Heart left ventricle (tissue), 16 donors: ENCODE measurements around the gene DHX40. TPM values are rescaled to one million over a fixed set of nuclear protein-coding genes. Genes with fewer than 3 reads are reported as not detected.

ENCODE experiments used
- ATAC-seq, 4 donors: fragments of 200-7000 bp; cut with Tn5 transposase; one replicate each; pipeline ENCODE4 v1.9.1; 2020 to 2022; ENCODE audit warnings: moderate library complexity in 4 of 4, mild to moderate bottlenecking in 3 of 4, moderate number of reproducible peaks in 1 of 4
- DNase-seq, 5 donors: peaks; one replicate each; pipeline ENCODE4 v3.0.0-alpha.2; 2020
- H3K27ac ChIP-seq, 12 donors: fragments of 200-600 bp; sonication (generic) in 4 of 12; one replicate each; pipeline versions ENCODE4 v1.5.0 to v1.8.0; 2016 to 2022; ENCODE audit warnings: mild to moderate bottlenecking in 2 of 12
- H3K27me3 ChIP-seq, 9 donors: fragments of 200-600 bp; sonication (generic) in 2 of 9; one replicate each; pipeline versions ENCODE4 v1.5.1 to v1.8.0; 2016 to 2022; ENCODE audit warnings: mild to moderate bottlenecking in 3 of 9
- H3K36me3 ChIP-seq, 9 donors: fragments of 200-600 bp; sonication (generic) in 2 of 9; one replicate each; pipeline versions ENCODE4 v1.5.0 to v1.8.0; 2018 to 2022; ENCODE audit warnings: mild to moderate bottlenecking in 2 of 9
- H3K4me1 ChIP-seq, 12 donors: fragments of 200-600 bp; sonication (generic) in 4 of 12; one replicate each; pipeline versions ENCODE4 v1.5.0 to v1.8.0; 2016 to 2022; ENCODE audit warnings: mild to moderate bottlenecking in 3 of 12
- H3K4me3 ChIP-seq, 12 donors: fragments of 200-600 bp; sonication (generic) in 4 of 12; one replicate each; pipeline versions ENCODE4 v1.5.0 to v1.8.0; 2017 to 2022; ENCODE audit warnings: mild to moderate bottlenecking in 9 of 12, moderate library complexity in 4 of 12
- H3K9me3 ChIP-seq, 12 donors: fragments of 200-600 bp; sonication (generic) in 4 of 12; one replicate each; pipeline versions ENCODE4 v1.5.0 to v1.8.0; 2016 to 2022; ENCODE audit warnings: mild to moderate bottlenecking in 1 of 12
- POLR2A ChIP-seq, 2 donors: fragments of 450-650 bp; IDR thresholded peaks; one replicate each; pipeline ENCODE4 v1.6.1; 2017; ENCODE audit warnings: antibody characterized with exemption in 2 of 2, mild to moderate bottlenecking in 2 of 2, moderate library complexity in 2 of 2
- WGBS, 4 donors: extraction: QIAGEN DNeasy Blood & Tissue Kit in 2 of 4; methylation state at CpG; one replicate each; pipeline versions ENCODE4 v1.1.5 to v1.1.7; 2013 to 2018; 5-methylcytosine and 5-hydroxymethylcytosine counted together
- intact Hi-C, 10 donors: fragments of 100-400 bp; cut with DNase I; formaldehyde crosslinking; loops; one replicate each; pipeline versions ENCODE4 v1.11.1 to v1.14.2; 2022
- polyA plus RNA-seq, 2 donors: library from polyadenylated mRNA; stranded (reverse); fragments of 200-250 nt; gene quantifications; one replicate each; pipeline ENCODE4 v1.2.3, GENCODE V29; 2013
- total RNA-seq, 9 donors: library from RNA; depleted of rRNA in 2 of 9; stranded (reverse); fragments of >200 nt in 2 of 9; fragmentation: NEBNext Ultra II Directional in 3 of 9; extraction: Animal tissue kit (Norgen Biotek cat#: 25700) in 3 of 9; gene quantifications; one replicate each; pipeline versions ENCODE4 v1.1.0 to v1.2.4, GENCODE V29; 2016 to 2023
- TF ChIP-seq, protein P1 (sequence below), 12 donors: fragments of 200-600 bp; sonication (generic) in 4 of 12; IDR thresholded peaks; one replicate each; pipeline versions ENCODE4 v1.5.0 to v1.8.0; 2018 to 2022; ENCODE audit warnings: antibody characterized with exemption in 12 of 12, mild to moderate bottlenecking in 5 of 12
- donor health status: ischemic (EF 13 %, LVEDD 7.1; RV severe dilation, severe dysfunction).
- donor health status: healthy with polysubstance abuse.
- donor health status: DM: no; HTN: yes; CAD: no.
- donor health status: DM: no; HTN: no; CAD: no.
- donor health status: ischemic (EF 25% LVEDD 6.9; RV normal size, moderate dysfunction).
- donor health status: ischemic (EF 25% LVEDD 5.7; RV mildly dilated, moderate dysfunction).
- donor health status: healthy.
- donor health status: DM: yes; HTN: yes; CAD: no.
- donor health status: ischemic (EF 35%, LVEDD 5.7; RV mildly dilated, moderate dysfunction).
- donor health status: nonischemic (EF 11% LVEDD 7.7; RV severe dilation, severe dysfunction).
- donor health status: DM: yes; HTN: yes; CAD: no.
- donor health status: PGD.
- donor health status: ischemic (EF 29% LVEDD 5.4; RV normal size, mild dysfunction).
- donor health status: nonischemic (EF 23%, LVEDD 6.1; RV moderate dilation, normal function).

Gene DHX40
- total and polyA plus RNA-seq, 11 donors, result 5.5 to 25.4 (median 21.2) TPM

- intact Hi-C loops, result loop anchor here in 2 of 10 donors (10.0 kb wide), 1 partner anchor 212 kb away; no protein-coding TSS in a partner anchor
- Histone ChIP-seq H3K36me3 (no peaks in the 10 kb centered on the region), H3K4me3 (no peak overlapping the region), H3K9me3 (no peaks in the 10 kb centered on the region), H3K27ac (no peak overlapping the region), H3K27me3 (no peaks in the 10 kb centered on the region), H3K4me1 (peaks cover 0 to 3% (median 0%) of the 10 kb centered on the region in 12 donors)
- no peak for TF ChIP-seq POLR2A (IDR thresholded peaks at IDR 0.05)
- TF ChIP-seq, protein P1, sequence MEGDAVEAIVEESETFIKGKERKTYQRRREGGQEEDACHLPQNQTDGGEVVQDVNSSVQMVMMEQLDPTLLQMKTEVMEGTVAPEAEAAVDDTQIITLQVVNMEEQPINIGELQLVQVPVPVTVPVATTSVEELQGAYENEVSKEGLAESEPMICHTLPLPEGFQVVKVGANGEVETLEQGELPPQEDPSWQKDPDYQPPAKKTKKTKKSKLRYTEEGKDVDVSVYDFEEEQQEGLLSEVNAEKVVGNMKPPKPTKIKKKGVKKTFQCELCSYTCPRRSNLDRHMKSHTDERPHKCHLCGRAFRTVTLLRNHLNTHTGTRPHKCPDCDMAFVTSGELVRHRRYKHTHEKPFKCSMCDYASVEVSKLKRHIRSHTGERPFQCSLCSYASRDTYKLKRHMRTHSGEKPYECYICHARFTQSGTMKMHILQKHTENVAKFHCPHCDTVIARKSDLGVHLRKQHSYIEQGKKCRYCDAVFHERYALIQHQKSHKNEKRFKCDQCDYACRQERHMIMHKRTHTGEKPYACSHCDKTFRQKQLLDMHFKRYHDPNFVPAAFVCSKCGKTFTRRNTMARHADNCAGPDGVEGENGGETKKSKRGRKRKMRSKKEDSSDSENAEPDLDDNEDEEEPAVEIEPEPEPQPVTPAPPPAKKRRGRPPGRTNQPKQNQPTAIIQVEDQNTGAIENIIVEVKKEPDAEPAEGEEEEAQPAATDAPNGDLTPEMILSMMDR (IDR thresholded peaks at IDR 0.05), result no peak
- 70 to 77% (median 71%) methylated on average over 2 of the region's 2 CpGs for WGBS, 4 donors
- DNase-seq, result no peak
- no peak for ATAC-seq
These were observed 39.0 kb upstream of the DHX40 start for GRCh38 chr17:59526451-59526850.

- no peak for DNase-seq
- intact Hi-C loops, result loop anchor here in 2 of 10 donors (10.0 kb wide), 1 partner anchor 213 kb away; no protein-coding TSS in a partner anchor
- no peak for ATAC-seq
- no peaks in the 10 kb centered on the region for H3K27me3 ChIP-seq
- H3K36me3 ChIP-seq, result no peaks in the 10 kb centered on the region
- H3K27ac ChIP-seq, result no peak overlapping the region
- H3K4me1 ChIP-seq, result no peaks in the 10 kb centered on the region
- WGBS, 4 donors, result 82 to 94% (median 90%) methylated on average over 6 of the region's 6 CpGs
- H3K4me3 ChIP-seq, result no peak overlapping the region
- H3K9me3 ChIP-seq, result no peaks in the 10 kb centered on the region
- TF ChIP-seq, protein P1 (IDR thresholded peaks at IDR 0.05), result no peak
- no peak for TF ChIP-seq POLR2A (IDR thresholded peaks at IDR 0.05)
These were observed 38.0 kb upstream of the DHX40 start for GRCh38 chr17:59527325-59527917.

DNA sequence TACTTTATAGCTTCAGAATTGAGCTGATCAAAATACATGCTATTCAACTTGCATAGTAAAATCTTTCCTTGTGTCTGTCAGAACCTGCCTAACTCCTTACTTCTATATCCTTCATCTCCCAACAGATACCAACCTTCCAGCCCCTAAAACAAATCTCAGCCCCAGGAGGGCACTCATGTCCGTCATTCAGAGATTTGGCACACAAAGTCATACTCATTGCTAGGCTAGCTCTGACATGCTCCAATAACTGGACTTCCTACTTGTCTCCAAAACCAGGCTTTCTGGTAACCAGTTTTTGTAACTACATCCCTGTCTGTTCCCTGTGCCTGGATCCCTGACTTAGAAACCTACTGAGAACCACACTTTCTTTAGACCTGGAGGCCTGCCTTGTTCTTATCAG is 37.5 kb upstream of the DHX40 start:
- no peak for ATAC-seq
- H3K36me3 ChIP-seq, result no peaks in the 10 kb centered on the region
- intact Hi-C loops, result loop anchor here in 2 of 10 donors (10.0 kb wide), 1 partner anchor 213 kb away; no protein-coding TSS in a partner anchor
- H3K4me1 ChIP-seq, result no peaks in the 10 kb centered on the region
- TF ChIP-seq, protein P1 (IDR thresholded peaks at IDR 0.05), result no peak
- TF ChIP-seq POLR2A (IDR thresholded peaks at IDR 0.05), result no peak
- WGBS, 4 donors, result 70 to 80% (median 74%) methylated on average over 1 of the region's 1 CpG
- no peak overlapping the region for H3K4me3 ChIP-seq
- no peaks in the 10 kb centered on the region for H3K27me3 ChIP-seq
- DNase-seq, result no peak
- H3K27ac ChIP-seq, result no peak overlapping the region
- H3K9me3 ChIP-seq, result no peaks in the 10 kb centered on the region

DNA sequence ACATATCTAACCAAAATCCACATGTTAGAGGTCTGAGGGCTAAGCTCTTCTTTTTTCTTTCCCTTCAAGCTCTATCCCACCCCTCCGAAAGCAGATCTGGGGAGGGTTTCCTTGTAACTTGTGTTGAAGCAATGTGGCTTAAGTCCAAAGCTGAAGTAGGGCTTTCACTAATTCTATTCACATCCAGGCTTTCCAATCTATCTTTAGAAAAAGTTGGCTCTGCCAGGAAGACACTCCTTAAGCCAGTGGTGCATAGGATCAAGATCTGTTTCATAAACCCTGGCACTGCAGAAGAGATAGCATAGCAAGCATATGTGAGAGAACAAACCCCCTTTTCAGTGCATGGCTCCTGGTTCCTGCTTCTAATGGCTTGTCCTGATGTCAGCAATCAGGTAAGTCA is 34.9 kb upstream of the DHX40 start:
- DNase-seq, result no peak
- Histone ChIP-seq H3K9me3 (no peaks in the 10 kb centered on the region), H3K4me1 (peaks cover 0 to 12% (median 0%) of the 10 kb centered on the region in 12 donors), H3K4me3 (no peak overlapping the region), H3K27me3 (no peaks in the 10 kb centered on the region), H3K27ac (no peak overlapping the region), H3K36me3 (no peaks in the 10 kb centered on the region)
- ATAC-seq, result no peak
- TF ChIP-seq, protein P1 (IDR thresholded peaks at IDR 0.05), result no peak
- no peak for TF ChIP-seq POLR2A (IDR thresholded peaks at IDR 0.05)
- intact Hi-C loops, result no loop called here
- 56 to 67% (median 61%) methylated on average over 1 of the region's 1 CpG for WGBS, 4 donors
